Measurements from ENCODE around the gene SLC6A16.

- TF ChIP-seq EP300 (IDR thresholded peaks at IDR 0.05) (no peak), CTCF (IDR thresholded peaks at IDR 0.05) (no peak), POLR2AphosphoS5 (IDR thresholded peaks at IDR 0.05) (no peak)
Measured at GRCh38 chr19:49364083-49364737, 39.2 kb upstream of the SLC6A16 start.
